ENCODE measurements around the gene EGLN2. TPM values are rescaled to one million over a fixed set of nuclear protein-coding genes. Genes with fewer than 3 reads are reported as not detected.

Gene EGLN2
- total and polyA plus RNA-seq, 9 of the 15 experiments (the other 6 are each of a cell fraction or from before 2014, with no cell fraction given) = 9.6 to 114 (median 71.0) TPM

GRCh38 chr19:40778706-40779284, 20.2 kb upstream of the EGLN2 start (continued):
- TF ChIP-seq ZNF518B (CRISPR knock-in tag; IDR thresholded peaks at IDR 0.05) = no peak
- TF ChIP-seq SETDB1 (IDR thresholded peaks at IDR 0.05; ENCODE audit: low read length) = no peak
- peak; percentile 57 for TF ChIP-seq ARID1B (IDR thresholded peaks at IDR 0.05)
- no peak for TF ChIP-seq ZNF511 (CRISPR knock-in tag; IDR thresholded peaks at IDR 0.05)
- no peak for TF ChIP-seq ZNF318 (IDR thresholded peaks at IDR 0.05; ENCODE audit: borderline replicate concordance in 1 of 2, low read depth in 1 of 2)
- no peak for TF ChIP-seq MAX (CRISPR knock-in tag; IDR thresholded peaks at IDR 0.05)
- TF ChIP-seq KDM4B (IDR thresholded peaks at IDR 0.05; ENCODE audit: borderline replicate concordance in 2 of 2, low read depth in 1 of 2) = no peak
- peak; percentile 96 for TF ChIP-seq PKNOX1 (IDR thresholded peaks at IDR 0.05)
- TF ChIP-seq ZNF449 (CRISPR knock-in tag; IDR thresholded peaks at IDR 0.05) = no peak
- no peak for TF ChIP-seq EWSR1 (IDR thresholded peaks at IDR 0.05; ENCODE audit: borderline replicate concordance, low read depth, partially characterized antibody)
- no peak for TF ChIP-seq GTF2F1 (IDR thresholded peaks at IDR 0.05; ENCODE audit: low read depth, low read length)

Measured in K562 (cell line).